Activated B cell treated with CpG ODN at 0.5 μM for 24 hours (primary cell): ENCODE data around the gene CARS2. TPM values are rescaled to one million over a fixed set of nuclear protein-coding genes. Genes with fewer than 3 reads are reported as not detected.
"Not testable (repeated sequence)": the region's sequence is repeated elsewhere in the genome, so short reads cannot be mapped to it uniquely, and the experiment has no call there.

Experiments
- ATAC-seq: fragments of 200-7000 bp; cut with Tn5 transposase; one replicate; pipeline ENCODE4 v1.10.0; 2021; ENCODE audit warnings: low read depth, mild to moderate bottlenecking, moderate library complexity
- CTCF ChIA-PET: fragments of 350-600 bp; sonication (Branson Sonifier 250); formaldehyde crosslinking; loops from one replicate; lab custom pipeline; 2021; ENCODE audit warnings: antibody characterized with exemption; lab: Charles Lee
- POLR2A ChIA-PET: fragments of 350-600 bp; sonication (Branson Sonifier 250); formaldehyde crosslinking; loops from one replicate; lab custom pipeline; 2021; ENCODE audit warnings: antibody characterized with exemption; lab: Charles Lee
- DNase-seq: peaks from one replicate; pipeline ENCODE4 v3.0.0; 2022
- H3K27ac Mint-ChIP-seq: one replicate; pipeline ENCODE4 v1.8.0; 2020; ENCODE audit warnings: mixed read lengths
- H3K27me3 Mint-ChIP-seq: one replicate; pipeline ENCODE4 v1.8.0; 2021; ENCODE audit warnings: mixed read lengths
- H3K36me3 Mint-ChIP-seq: one replicate; pipeline ENCODE4 v1.8.0; 2021; ENCODE audit warnings: low read depth, mixed read lengths
- H3K4me1 Mint-ChIP-seq: one replicate; pipeline ENCODE4 v1.8.0; 2021; ENCODE audit warnings: mixed read lengths
- H3K4me3 Mint-ChIP-seq: one replicate; pipeline ENCODE4 v1.8.0; 2020; ENCODE audit warnings: mild to moderate bottlenecking, mixed read lengths
- H3K9me3 Mint-ChIP-seq: one replicate; pipeline ENCODE4 v1.8.0; 2020; ENCODE audit warnings: mixed read lengths
- intact Hi-C: fragments of 100-400 bp; cut with micrococcal nuclease; formaldehyde crosslinking; loops from one replicate; pipeline ENCODE4 v1.15.1; 2024
- total RNA-seq: library from RNA; stranded (reverse); gene quantifications from 2 replicates; pipeline ENCODE4 v1.2.3, GENCODE V29; 2022
- TF ChIP-seq, protein P1 (sequence below): fragments of 200-600 bp; IDR thresholded peaks from one replicate; pipeline ENCODE4 v1.8.0; 2022; ENCODE audit warnings: antibody characterized with exemption, mild to moderate bottlenecking

CARS2 gene
- total RNA-seq, 1 donor from 2014 or later, result 115 TPM

DNA sequence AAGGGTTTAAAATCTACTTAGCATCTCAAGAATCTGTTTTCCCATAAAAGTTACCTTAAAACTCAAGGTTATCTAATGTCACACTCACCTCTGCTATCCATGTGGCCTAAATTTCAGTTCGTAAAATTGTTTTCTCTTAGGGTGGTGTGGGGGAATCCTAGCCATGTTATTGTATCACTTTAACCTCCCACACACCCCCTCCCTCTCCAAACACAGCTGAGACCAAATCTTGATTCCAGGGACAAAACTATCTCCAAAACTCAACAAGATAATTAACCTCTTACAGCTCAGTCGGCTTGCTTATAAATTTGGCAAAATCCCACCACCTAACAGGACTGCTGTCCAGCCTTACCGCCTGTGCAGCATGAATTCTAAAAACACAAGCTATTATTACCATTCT lies 3.8 kb downstream of the CARS2 start:
- no peak for ATAC-seq
- Mint-ChIP-seq H3K27me3 (no peaks in the 10 kb centered on the region), H3K36me3 (peaks cover 65% of the 10 kb centered on the region), H3K4me3 (no peak overlapping the region), H3K4me1 (peaks cover 63% of the 10 kb centered on the region), H3K27ac (peak overlapping the region; percentile 30), H3K9me3 (no peaks in the 10 kb centered on the region)
- POLR2A ChIA-PET, result interaction anchor here (0.7 to 1.5 kb wide), 3 partner anchors 11 to 33 kb away, joined by 3 to 6 read pairs (median 4); no protein-coding TSS in a partner anchor
- no peak for DNase-seq
- CTCF ChIA-PET, result interaction anchor here (2.4 kb wide), 1 partner anchor 57 kb away, joined by 9 read pairs; no protein-coding TSS in a partner anchor
- intact Hi-C loops, result no loop called here
- TF ChIP-seq, protein P1, sequence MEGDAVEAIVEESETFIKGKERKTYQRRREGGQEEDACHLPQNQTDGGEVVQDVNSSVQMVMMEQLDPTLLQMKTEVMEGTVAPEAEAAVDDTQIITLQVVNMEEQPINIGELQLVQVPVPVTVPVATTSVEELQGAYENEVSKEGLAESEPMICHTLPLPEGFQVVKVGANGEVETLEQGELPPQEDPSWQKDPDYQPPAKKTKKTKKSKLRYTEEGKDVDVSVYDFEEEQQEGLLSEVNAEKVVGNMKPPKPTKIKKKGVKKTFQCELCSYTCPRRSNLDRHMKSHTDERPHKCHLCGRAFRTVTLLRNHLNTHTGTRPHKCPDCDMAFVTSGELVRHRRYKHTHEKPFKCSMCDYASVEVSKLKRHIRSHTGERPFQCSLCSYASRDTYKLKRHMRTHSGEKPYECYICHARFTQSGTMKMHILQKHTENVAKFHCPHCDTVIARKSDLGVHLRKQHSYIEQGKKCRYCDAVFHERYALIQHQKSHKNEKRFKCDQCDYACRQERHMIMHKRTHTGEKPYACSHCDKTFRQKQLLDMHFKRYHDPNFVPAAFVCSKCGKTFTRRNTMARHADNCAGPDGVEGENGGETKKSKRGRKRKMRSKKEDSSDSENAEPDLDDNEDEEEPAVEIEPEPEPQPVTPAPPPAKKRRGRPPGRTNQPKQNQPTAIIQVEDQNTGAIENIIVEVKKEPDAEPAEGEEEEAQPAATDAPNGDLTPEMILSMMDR, result no peak

- intact Hi-C loops, result not testable (repeated sequence)
- Mint-ChIP-seq H3K36me3 (peaks cover 75% of the 10 kb centered on the region), H3K4me1 (peaks cover 54% of the 10 kb centered on the region)
These were observed 4.9 kb downstream of the CARS2 start for GRCh38 chr13:110701061-110701460.

DNA sequence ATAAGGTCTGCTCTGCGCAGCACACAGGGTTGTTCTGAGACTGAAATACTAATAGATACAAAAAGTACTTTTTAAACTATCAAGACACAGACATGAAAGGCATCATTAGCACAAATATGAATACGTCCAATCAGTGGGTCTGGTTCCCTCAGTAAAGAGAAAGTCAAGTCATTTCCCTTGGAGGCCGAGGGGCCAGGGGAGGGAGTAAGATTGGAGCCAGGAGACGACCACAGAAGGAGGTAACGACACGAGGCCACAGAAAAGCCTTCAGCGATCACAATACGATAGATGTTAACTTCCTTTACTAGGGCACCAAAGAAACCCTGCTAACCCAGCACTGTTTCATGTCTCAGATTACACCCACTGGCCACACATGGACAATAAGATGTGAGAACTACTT lies 5.3 kb downstream of the CARS2 start:
- H3K4me3 Mint-ChIP-seq, result no peak overlapping the region
- TF ChIP-seq, protein P1, result no peak
- no peak for ATAC-seq
- intact Hi-C loops, result no loop called here
- no peak overlapping the region for H3K27ac Mint-ChIP-seq
- peaks cover 78% of the 10 kb centered on the region for H3K36me3 Mint-ChIP-seq
- H3K9me3 Mint-ChIP-seq, result no peaks in the 10 kb centered on the region
- POLR2A ChIA-PET, result no interaction called here
- CTCF ChIA-PET, result no interaction called here
- peaks cover 53% of the 10 kb centered on the region for H3K4me1 Mint-ChIP-seq
- DNase-seq, result no peak
- no peaks in the 10 kb centered on the region for H3K27me3 Mint-ChIP-seq

More at GRCh38 chr13:110701061-110701460, 4.9 kb downstream of the CARS2 start:
- CTCF ChIA-PET, DNase-seq, H3K4me3 Mint-ChIP-seq, H3K9me3 Mint-ChIP-seq, H3K27ac Mint-ChIP-seq, H3K27me3 Mint-ChIP-seq, POLR2A ChIA-PET, ATAC-seq: not testable (repeated sequence)

DNA sequence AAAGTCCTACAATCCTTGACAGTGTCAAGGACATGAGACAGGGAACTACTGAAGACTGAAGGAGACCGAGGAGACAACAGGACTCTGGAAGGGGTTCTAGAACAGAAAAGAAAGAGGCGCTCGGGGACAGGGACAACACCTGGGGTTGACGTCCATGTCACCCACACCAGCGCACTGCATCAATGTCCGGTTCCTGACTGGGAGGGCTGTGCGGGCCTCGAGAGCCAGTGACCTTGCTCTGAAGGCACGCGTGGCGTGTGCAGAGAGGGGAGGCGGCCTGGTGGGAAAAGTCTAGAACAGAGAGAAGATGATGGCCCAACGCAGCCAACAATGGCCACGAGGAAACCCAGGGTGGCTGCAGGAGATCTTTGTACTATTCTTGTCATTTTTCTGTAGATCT lies 5.7 kb downstream of the CARS2 start:
- no peak overlapping the region for H3K27ac Mint-ChIP-seq
- intact Hi-C loops, result no loop called here
- ChIA-PET CTCF (no interaction called here), POLR2A (no interaction called here)
- DNase-seq (no peak), ATAC-seq (no peak)
- no peaks in the 10 kb centered on the region for H3K27me3 Mint-ChIP-seq
- H3K9me3 Mint-ChIP-seq, result no peaks in the 10 kb centered on the region
- peaks cover 78% of the 10 kb centered on the region for H3K36me3 Mint-ChIP-seq
- H3K4me1 Mint-ChIP-seq, result peaks cover 48% of the 10 kb centered on the region
- TF ChIP-seq, protein P1, result no peak
- H3K4me3 Mint-ChIP-seq, result no peak overlapping the region

GRCh38 chr13:110699148-110700145 lies 6.5 kb downstream of the CARS2 start:
- ChIA-PET CTCF (interaction anchor here (1.2 to 1.4 kb wide), 2 partner anchors 51 to 55 kb away, joined by 3 read pairs; no protein-coding TSS in a partner anchor), POLR2A (interaction anchor here (1.0 kb wide), 1 partner anchor 16 kb away, joined by 7 read pairs; no protein-coding TSS in a partner anchor)
- H3K4me3 Mint-ChIP-seq, result no peak overlapping the region
- no peak for ATAC-seq
- H3K27me3 Mint-ChIP-seq, result no peaks in the 10 kb centered on the region
- no peak overlapping the region for H3K27ac Mint-ChIP-seq
- TF ChIP-seq, protein P1, result no peak
- H3K4me1 Mint-ChIP-seq, result peaks cover 43% of the 10 kb centered on the region
- H3K9me3 Mint-ChIP-seq, result no peaks in the 10 kb centered on the region
- DNase-seq, result no peak
- H3K36me3 Mint-ChIP-seq, result peaks cover 78% of the 10 kb centered on the region
- intact Hi-C loops, result no loop called here
